Lower lobe of right lung (tissue), 2 donors: ENCODE measurements around the gene GNAO1. TPM values are rescaled to one million over a fixed set of nuclear protein-coding genes. Genes with fewer than 3 reads are reported as not detected.

Experiments
- ATAC-seq, 2 donors: fragments of 200-7000 bp; cut with Tn5 transposase; one replicate each; pipeline ENCODE4 v1.9.1; 2020 to 2022; ENCODE audit warnings: mild to moderate bottlenecking in 2 of 2, moderate library complexity in 2 of 2
- DNase-seq: peaks from one replicate; pipeline ENCODE4 v3.0.0-alpha.2; 2020
- H3K27ac ChIP-seq: fragments of 200-600 bp; one replicate; pipeline ENCODE4 v1.8.0; 2022
- H3K27me3 ChIP-seq: fragments of 200-600 bp; one replicate; pipeline ENCODE4 v1.8.0; 2022; ENCODE audit warnings: low read depth
- H3K36me3 ChIP-seq: fragments of 200-600 bp; one replicate; pipeline ENCODE4 v1.8.0; 2022; ENCODE audit warnings: mild to moderate bottlenecking
- H3K4me1 ChIP-seq: fragments of 200-600 bp; one replicate; pipeline ENCODE4 v1.8.0; 2022
- H3K4me3 ChIP-seq: fragments of 200-600 bp; one replicate; pipeline ENCODE4 v1.8.0; 2022; ENCODE audit warnings: mild to moderate bottlenecking
- H3K9me3 ChIP-seq: fragments of 200-600 bp; one replicate; pipeline ENCODE4 v1.8.0; 2022
- CTCF ChIP-seq: fragments of 200-600 bp; IDR thresholded peaks from one replicate; pipeline ENCODE4 v1.8.0; 2022; ENCODE audit warnings: antibody characterized with exemption, mild to moderate bottlenecking
- intact Hi-C: fragments of 100-400 bp; cut with DNase I; formaldehyde crosslinking; loops from one replicate; pipeline ENCODE4 v1.11.0; 2022
- total RNA-seq: library from RNA; stranded (reverse); fragmentation: NEBNext Ultra II Directional; extraction: Animal tissue kit (Norgen Biotek cat#: 25700); gene quantifications from one replicate; pipeline ENCODE4 v1.2.1, GENCODE V29; 2021
- donor health status: DM: no; HTN: yes; CAD: no; lungs with severe emphysema.

Gene GNAO1
- total RNA-seq, 1 donor from 2014 or later, result 1.8 TPM

DNA sequence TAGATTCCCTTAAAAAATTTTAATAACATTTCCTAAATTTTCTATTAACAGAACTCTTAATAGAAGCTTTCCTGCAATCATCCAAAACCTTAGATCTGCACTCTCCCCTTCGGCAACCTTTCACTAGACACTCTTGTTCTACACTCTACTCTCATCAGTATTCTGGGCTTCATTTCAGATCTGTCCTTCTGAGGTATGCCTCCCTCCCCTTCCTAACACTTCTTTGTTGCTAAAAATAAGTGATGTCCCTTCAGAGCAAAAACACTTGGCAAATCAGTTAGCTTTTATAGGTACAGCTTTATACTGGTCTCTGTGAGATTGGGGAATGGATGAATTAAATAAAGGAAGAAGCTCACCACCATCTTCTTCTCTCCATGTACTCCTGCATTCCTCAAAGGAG is 28.2 kb upstream of the GNAO1 start:
- intact Hi-C loops, result no loop called here
- H3K4me1 ChIP-seq, result no peaks in the 10 kb centered on the region
- TF ChIP-seq CTCF, result no peak

GRCh38 chr16:56163938-56164337 is 27.4 kb upstream of the GNAO1 start:
- TF ChIP-seq CTCF, result no peak
- DNase-seq (no peak), ATAC-seq (no peak)
- Histone ChIP-seq H3K9me3 (no peaks in the 10 kb centered on the region), H3K4me3 (no peak overlapping the region), H3K27ac (no peak overlapping the region), H3K36me3 (no peaks in the 10 kb centered on the region), H3K27me3 (no peaks in the 10 kb centered on the region), H3K4me1 (no peaks in the 10 kb centered on the region)
- intact Hi-C loops, result no loop called here

More for the DNA sequence above, 28.2 kb upstream of the GNAO1 start:
- ATAC-seq (no peak), DNase-seq (no peak)
- Histone ChIP-seq H3K4me3 (no peak overlapping the region), H3K27ac (no peak overlapping the region), H3K27me3 (no peaks in the 10 kb centered on the region), H3K36me3 (no peaks in the 10 kb centered on the region), H3K9me3 (no peaks in the 10 kb centered on the region)

DNA sequence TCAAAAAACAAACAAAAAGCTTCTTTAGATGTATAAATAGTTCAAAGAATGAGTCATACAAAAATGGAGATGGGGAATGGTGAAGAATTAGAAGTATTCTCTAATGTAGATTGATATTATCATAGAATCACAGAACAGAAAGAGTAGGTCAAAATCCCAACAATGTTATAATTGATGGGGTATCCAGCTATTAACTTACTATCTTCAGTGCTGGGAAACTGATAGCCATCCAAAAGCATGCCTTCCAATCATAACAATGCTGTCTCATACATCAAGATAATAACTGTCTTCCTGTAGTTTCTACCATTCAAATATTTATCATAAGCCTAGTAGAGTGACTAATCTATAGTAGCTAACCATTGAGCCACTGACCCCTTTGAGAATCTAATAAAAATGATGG is 26.7 kb upstream of the GNAO1 start:
- Histone ChIP-seq H3K27me3 (no peaks in the 10 kb centered on the region), H3K36me3 (no peaks in the 10 kb centered on the region), H3K27ac (no peak overlapping the region), H3K4me1 (no peaks in the 10 kb centered on the region), H3K9me3 (no peaks in the 10 kb centered on the region), H3K4me3 (no peak overlapping the region)
- no peak for TF ChIP-seq CTCF
- ATAC-seq, result no peak
- no peak for DNase-seq
- intact Hi-C loops, result no loop called here

GRCh38 chr16:56174411-56174810 is 16.9 kb upstream of the GNAO1 start:
- DNase-seq (no peak), ATAC-seq (no peak)
- H3K27ac ChIP-seq, result no peak overlapping the region
- H3K36me3 ChIP-seq, result no peaks in the 10 kb centered on the region
- H3K4me1 ChIP-seq, result no peaks in the 10 kb centered on the region
- TF ChIP-seq CTCF, result no peak
- H3K27me3 ChIP-seq, result no peaks in the 10 kb centered on the region
- no peak overlapping the region for H3K4me3 ChIP-seq
- intact Hi-C loops, result no loop called here
- H3K9me3 ChIP-seq, result peaks cover 9% of the 10 kb centered on the region

DNA sequence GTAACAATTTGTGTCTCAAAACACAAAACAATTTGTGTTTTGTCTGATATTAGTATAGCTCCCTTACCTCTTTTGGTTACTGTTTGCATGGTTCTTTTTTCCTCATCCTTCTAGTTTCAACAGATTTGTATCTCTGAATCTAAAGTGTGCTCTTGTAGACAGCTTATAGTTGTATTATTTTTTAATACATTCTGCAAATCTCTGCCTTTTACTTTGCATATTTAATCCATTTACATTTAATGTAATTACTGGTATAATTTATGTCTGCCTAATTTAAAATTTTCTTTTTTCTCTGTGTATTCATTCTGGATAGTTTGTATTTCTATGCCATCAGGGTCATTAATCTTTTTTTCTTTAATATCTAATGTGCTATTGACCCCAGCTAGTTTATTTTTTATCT is 9.9 kb upstream of the GNAO1 start:
- no peak for ATAC-seq

More for the DNA sequence above, 9.9 kb upstream of the GNAO1 start:
- Histone ChIP-seq H3K4me1 (no peaks in the 10 kb centered on the region), H3K9me3 (peaks cover 5% of the 10 kb centered on the region), H3K27me3 (no peaks in the 10 kb centered on the region), H3K27ac (no peak overlapping the region), H3K4me3 (no peak overlapping the region), H3K36me3 (no peaks in the 10 kb centered on the region)
- intact Hi-C loops, result no loop called here
- DNase-seq, result no peak
- no peak for TF ChIP-seq CTCF
